ENCODE measurements around the gene MACF1. TPM values are rescaled to one million over a fixed set of nuclear protein-coding genes. Genes with fewer than 3 reads are reported as not detected.

Gene MACF1
- total RNA-seq, 1 experiment from 2014 or later = 104 TPM

DNA sequence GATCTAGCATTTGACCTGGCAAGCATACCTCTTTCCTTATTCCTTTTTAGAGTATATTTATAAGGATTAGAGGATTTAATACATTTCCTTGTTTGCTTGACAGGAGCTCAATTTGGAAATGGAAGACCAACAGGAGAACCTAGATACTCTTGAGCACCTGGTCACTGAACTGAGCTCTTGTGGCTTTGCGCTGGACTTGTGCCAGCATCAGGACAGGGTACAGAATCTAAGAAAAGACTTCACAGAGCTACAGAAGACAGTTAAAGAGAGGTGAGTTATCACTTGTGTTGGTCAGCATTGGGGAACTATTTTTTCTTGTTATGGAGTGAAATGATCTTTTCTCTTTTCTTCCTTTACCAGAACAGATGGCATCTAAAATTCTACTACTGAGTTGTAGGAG, 163.6 kb downstream of the MACF1 start:
- peaks cover 13% of the 10 kb centered on the region for H3K4me1 ChIP-seq
- no peak for DNase-seq
- no peaks in the 10 kb centered on the region for H3K9me3 ChIP-seq
- BruUV-seq (replicated peaks) = no TSS peak
- intact Hi-C loops (cut with micrococcal nuclease; ENCODE audit: unreplicated experiment) = no loop called here
- no peaks in the 10 kb centered on the region for H3K4me1 Mint-ChIP-seq (ENCODE audit: low read depth, unreplicated experiment)
- H3K4me3 ChIP-seq (ENCODE audit: low read depth, low read length) = no peak overlapping the region
- no peaks in the 10 kb centered on the region for H3K27me3 Mint-ChIP-seq (ENCODE audit: insufficient read depth, unreplicated experiment)
- H3K36me3 ChIP-seq (ENCODE audit: control insufficient read depth, insufficient read depth, low read length) = no peaks in the 10 kb centered on the region
- no peaks in the 10 kb centered on the region for H3K27me3 ChIP-seq (replicated peaks; ENCODE audit: control insufficient read depth, insufficient read depth, low read length)
- CTCF ChIA-PET = no interaction called here
- H3K9me3 Mint-ChIP-seq (ENCODE audit: unreplicated experiment) = no peaks in the 10 kb centered on the region
- no peak overlapping the region for H3K4me3 Mint-ChIP-seq (ENCODE audit: unreplicated experiment)
- peaks cover 60% of the 10 kb centered on the region for H3K36me3 Mint-ChIP-seq (ENCODE audit: insufficient read depth, unreplicated experiment)
- POLR2A ChIA-PET = no interaction called here
- no peak overlapping the region for H3K27ac Mint-ChIP-seq (ENCODE audit: unreplicated experiment)
- no peak for TF ChIP-seq CTCF (IDR thresholded peaks at IDR 0.05; ENCODE audit: insufficient read depth in 1 of 2, low read depth in 1 of 2, low read length in 1 of 2, severe bottlenecking in 1 of 2, unreplicated experiment in 1 of 2)

GRCh38 chr1:39369565-39369964, 165.1 kb downstream of the MACF1 start:
- Mint-ChIP-seq H3K9me3 (ENCODE audit: unreplicated experiment) (no peaks in the 10 kb centered on the region), H3K27ac (ENCODE audit: unreplicated experiment) (no peak overlapping the region), H3K4me1 (ENCODE audit: low read depth, unreplicated experiment) (no peaks in the 10 kb centered on the region), H3K27me3 (ENCODE audit: insufficient read depth, unreplicated experiment) (no peaks in the 10 kb centered on the region), H3K36me3 (ENCODE audit: insufficient read depth, unreplicated experiment) (peaks cover 47% of the 10 kb centered on the region), H3K4me3 (ENCODE audit: unreplicated experiment) (no peak overlapping the region)
- no peak for TF ChIP-seq CTCF (IDR thresholded peaks at IDR 0.05; ENCODE audit: insufficient read depth in 1 of 2, low read depth in 1 of 2, low read length in 1 of 2, severe bottlenecking in 1 of 2, unreplicated experiment in 1 of 2)
- BruUV-seq (replicated peaks) = no TSS peak
- Histone ChIP-seq H3K4me3 (ENCODE audit: low read depth, low read length) (no peak overlapping the region), H3K27me3 (replicated peaks; ENCODE audit: control insufficient read depth, insufficient read depth, low read length) (no peaks in the 10 kb centered on the region), H3K9me3 (no peaks in the 10 kb centered on the region), H3K4me1 (peaks cover 13% of the 10 kb centered on the region), H3K36me3 (ENCODE audit: control insufficient read depth, insufficient read depth, low read length) (no peaks in the 10 kb centered on the region)
- ChIA-PET POLR2A (no interaction called here), CTCF (no interaction called here)
- DNase-seq = no peak
- intact Hi-C loops (cut with micrococcal nuclease; ENCODE audit: unreplicated experiment) = no loop called here

- no peaks in the 10 kb centered on the region for H3K9me3 ChIP-seq
- ChIA-PET POLR2A (no interaction called here), CTCF (interaction anchor here (0.6 to 0.8 kb wide), 2 partner anchors 17 to 212 kb away, joined by 3 to 5 read pairs; no protein-coding TSS in a partner anchor)
- no peaks in the 10 kb centered on the region for H3K27me3 ChIP-seq (replicated peaks; ENCODE audit: control insufficient read depth, insufficient read depth, low read length)
- BruUV-seq (replicated peaks) = no TSS peak
- intact Hi-C loops (cut with micrococcal nuclease; ENCODE audit: unreplicated experiment) = no loop called here
- no peak for TF ChIP-seq CTCF (IDR thresholded peaks at IDR 0.05; ENCODE audit: insufficient read depth in 1 of 2, low read depth in 1 of 2, low read length in 1 of 2, severe bottlenecking in 1 of 2, unreplicated experiment in 1 of 2)
- peaks cover 13% of the 10 kb centered on the region for H3K4me1 ChIP-seq
- Mint-ChIP-seq H3K27ac (ENCODE audit: unreplicated experiment) (no peak overlapping the region), H3K4me3 (ENCODE audit: unreplicated experiment) (no peak overlapping the region), H3K9me3 (ENCODE audit: unreplicated experiment) (no peaks in the 10 kb centered on the region), H3K4me1 (ENCODE audit: low read depth, unreplicated experiment) (no peaks in the 10 kb centered on the region), H3K36me3 (ENCODE audit: insufficient read depth, unreplicated experiment) (peaks cover 41% of the 10 kb centered on the region), H3K27me3 (ENCODE audit: insufficient read depth, unreplicated experiment) (no peaks in the 10 kb centered on the region)
- no peaks in the 10 kb centered on the region for H3K36me3 ChIP-seq (ENCODE audit: control insufficient read depth, insufficient read depth, low read length)
- DNase-seq = no peak
- H3K4me3 ChIP-seq (ENCODE audit: low read depth, low read length) = no peak overlapping the region
Measured at GRCh38 chr1:39370602-39371001, 166.1 kb downstream of the MACF1 start.

Measured in Caco-2 (cell line).